GM12801 (cell line): ENCODE data around the gene OSBPL2.

ENCODE experiments used
- CTCF ChIP-seq: IDR thresholded peaks from one replicate; pipeline ENCODE4 v1.5.1; 2011; ENCODE audit warnings: control low read depth; ENCODE audit not compliant: insufficient read length; ENCODE audit errors: extremely low read depth

The OSBPL2 gene

GRCh38 chr20:62215020-62215990 is 23.0 kb upstream of the OSBPL2 start:
- TF ChIP-seq CTCF: no peak

GRCh38 chr20:62215991-62216635 is 22.2 kb upstream of the OSBPL2 start:
- TF ChIP-seq CTCF: no peak

- TF ChIP-seq CTCF: no peak
Observed at GRCh38 chr20:62216636-62217566, 21.4 kb upstream of the OSBPL2 start.

- TF ChIP-seq CTCF: no peak
Observed at GRCh38 chr20:62217913-62218773, 20.2 kb upstream of the OSBPL2 start.

- no peak for TF ChIP-seq CTCF
Observed at GRCh38 chr20:62219101-62219991, 19.0 kb upstream of the OSBPL2 start.

GRCh38 chr20:62219992-62220665 is 18.2 kb upstream of the OSBPL2 start, which contains the start of gene HRH3:
HRH3 (minus strand) TSS chr20:62220278; CDS start chr20:62219970, 308 bp downstream.
- TF ChIP-seq CTCF: no peak
